HT-29 (cell line): ENCODE data around the gene HOXB9. TPM values are rescaled to one million over a fixed set of nuclear protein-coding genes. Genes with fewer than 3 reads are reported as not detected.
A peak's percentile ranks its signal among the peaks of the same experiment; 100 is the strongest.

Experiments
- DNase-seq: peaks from one replicate; pipeline ENCODE4 v3.0.0-alpha.2; 2015; ENCODE audit warnings: low spot score
- total RNA-seq: library from RNA; depleted of rRNA; stranded (reverse); fragments of >200 nt; shearing (Covaris generic); gene quantifications from 2 replicates; pipeline ENCODE4 v1.2.3, GENCODE V29; 2014

The HOXB9 gene
- total RNA-seq, 1 experiment from 2014 or later, result 188 TPM

DNA sequence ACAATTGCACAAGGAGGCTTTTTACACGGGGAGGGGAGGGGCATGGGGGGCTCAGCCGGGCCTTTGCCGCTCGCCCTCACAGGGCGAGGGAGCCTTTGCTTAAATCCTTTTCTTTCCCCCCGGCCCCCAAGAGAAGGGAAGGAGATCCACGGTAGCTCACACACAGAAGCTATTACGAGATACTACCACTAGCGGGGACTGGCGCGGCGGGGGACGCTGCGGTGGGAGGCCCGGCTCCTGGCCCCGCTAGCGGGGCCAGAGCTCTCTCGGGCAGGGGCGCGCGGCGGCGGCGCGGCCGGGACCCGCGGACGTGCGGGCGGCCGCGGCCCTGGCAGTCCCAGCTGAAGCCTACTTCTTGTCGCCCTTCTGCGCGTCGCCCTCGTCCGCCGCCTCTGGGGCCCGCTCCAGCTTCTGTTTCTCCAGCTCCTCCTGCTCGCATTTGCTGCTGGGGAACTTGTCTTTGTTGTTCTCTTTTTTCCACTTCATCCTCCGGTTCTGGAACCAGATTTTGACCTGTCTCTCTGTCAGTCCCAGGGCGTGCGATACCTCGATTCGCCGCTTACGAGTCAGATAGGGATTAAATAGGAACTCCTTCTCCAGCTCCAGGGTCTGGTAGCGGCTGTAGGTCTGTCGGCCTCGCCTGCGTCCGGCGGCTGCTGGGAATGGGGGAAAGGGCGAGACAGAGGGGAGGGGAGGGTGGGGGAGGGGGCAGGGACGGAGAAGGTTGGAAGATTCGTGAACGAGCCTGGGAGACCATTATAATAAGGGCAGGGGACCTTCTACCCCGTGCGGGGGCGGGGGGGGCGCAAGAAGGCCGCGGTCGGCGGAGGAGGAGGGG, 13.1 kb downstream of the HOXB9 start:
- peak; percentile 78 for DNase-seq

DNA sequence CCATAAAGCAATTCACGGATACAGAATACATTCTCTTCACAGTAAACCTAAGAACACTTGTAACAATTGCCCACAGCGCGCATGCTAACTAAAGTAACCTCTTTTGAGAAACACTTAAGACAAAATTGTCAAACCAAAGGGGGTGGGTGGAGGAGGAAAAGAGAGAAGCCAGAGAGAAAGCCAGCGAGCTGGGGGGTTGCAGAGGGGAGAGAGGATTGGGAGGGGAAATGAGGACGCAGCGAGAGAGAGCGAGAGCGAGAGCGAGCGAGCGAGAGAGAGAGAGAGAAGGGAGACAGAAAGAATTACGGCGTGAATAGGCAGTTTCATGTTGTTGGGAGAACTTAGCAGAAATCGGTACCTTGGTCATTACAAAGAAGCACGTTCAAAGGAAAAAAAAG, 13.7 kb downstream of the HOXB9 start:
- DNase-seq, result no peak

DNA sequence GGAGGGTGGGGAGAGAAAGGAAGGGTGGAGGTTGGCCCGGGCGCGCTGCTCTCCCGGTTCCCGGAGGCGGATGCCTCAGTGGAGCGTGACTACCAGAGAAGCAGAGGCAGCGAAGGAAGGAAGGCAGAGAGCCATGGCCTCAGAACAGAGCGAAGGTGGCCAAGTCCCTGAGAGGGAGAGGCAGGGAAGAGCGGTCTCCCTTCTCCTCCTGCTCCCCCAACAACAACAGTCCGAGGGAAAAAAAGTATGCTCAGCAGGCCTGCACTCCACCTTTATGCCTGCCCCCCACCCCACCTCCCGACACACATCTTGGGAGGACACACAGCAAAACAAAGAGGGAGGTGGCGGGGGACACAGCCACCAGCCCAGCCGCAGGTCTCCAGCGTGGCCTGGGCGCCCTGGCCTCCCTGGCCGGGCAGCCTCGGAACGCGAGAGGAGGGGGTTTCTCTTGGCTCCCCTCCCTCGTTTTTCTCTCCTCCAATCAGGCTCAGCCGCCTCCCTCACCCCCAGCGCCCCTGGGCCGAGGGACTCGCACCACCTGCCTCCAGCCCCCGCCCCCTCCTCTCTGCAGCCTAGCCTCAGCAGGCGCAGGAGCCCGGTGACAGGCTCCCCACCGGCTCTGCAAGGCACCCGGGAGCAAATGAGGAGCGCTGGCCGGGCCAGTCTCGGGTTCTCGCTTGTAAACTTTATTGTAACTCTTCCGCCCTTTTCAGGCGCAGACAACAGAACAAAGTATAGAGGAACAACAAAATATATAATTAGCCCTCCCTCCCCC, 14.3 kb downstream of the HOXB9 start:
- DNase-seq, result peak; percentile 71

DNA sequence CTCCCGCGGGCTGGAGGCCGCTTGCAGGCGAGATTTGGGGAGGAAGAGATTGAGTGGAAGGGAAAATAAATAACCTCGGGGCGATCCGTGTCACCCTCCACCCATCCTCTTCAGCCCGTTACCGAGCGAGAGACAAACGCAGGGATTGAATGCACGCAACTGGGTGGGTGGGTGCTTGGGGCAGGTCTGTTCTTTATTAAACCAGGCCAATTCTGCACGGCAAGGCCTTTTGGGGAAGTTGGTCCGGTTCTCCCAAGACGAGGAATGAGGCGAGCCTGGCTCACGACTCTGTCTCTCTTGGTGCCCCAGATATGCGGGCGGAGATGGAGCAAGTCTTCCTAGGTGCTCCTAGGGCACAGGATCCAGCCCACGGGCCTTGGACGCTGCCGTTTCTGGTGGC, 14.9 kb downstream of the HOXB9 start:
- DNase-seq, result peak; percentile 65

DNA sequence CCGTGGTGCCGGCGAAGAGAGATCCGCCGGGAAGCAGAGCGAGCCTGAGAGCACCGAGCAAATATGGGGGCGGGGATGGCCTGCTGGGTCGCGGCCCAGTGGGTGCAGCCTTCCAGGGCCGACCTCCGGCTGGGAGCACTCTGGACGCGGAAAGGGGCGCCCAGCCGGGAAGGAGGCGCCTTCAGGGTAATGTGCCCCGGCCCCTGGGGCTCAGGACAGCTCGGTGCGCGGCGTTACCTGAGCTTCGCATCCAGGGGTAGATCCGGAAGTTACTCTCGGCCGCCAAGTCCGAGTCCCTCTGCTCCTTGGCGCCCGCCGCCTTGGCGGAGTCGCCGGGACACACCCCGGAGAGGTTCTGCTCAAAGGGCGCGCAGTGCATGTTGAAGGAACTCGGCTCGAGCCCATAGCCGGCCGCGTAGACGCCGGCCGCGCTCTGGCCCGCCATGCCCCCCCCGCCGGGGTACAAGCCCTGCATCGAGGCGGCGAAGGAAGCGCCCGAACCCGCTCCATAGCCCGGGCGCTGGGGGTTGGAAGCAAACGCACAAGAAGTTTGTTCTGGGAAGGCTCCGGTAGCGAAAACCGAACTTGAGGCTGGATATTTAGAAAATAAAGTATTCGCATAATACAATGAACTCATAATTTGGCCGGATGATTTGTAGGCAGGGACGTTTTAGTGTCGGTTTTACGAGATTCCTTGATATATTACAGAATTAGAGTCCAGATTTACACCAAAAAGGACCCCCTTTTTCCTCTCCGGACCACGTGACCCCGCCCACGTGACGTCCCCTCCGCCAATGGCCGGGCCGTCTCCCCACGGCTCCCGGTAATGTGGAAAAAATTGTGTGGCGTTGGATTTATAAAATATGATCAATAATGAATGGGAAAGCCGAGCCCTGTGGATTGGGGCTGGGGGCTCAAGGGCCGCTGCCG, 15.6 kb downstream of the HOXB9 start, which contains the start of gene HOXB7:
TSS of gene HOXB7 (minus strand) at position 736 of the 930 bp plus-strand sequence. CDS start at position 637, 99 bp downstream.
- peak; percentile 74 for DNase-seq

DNA sequence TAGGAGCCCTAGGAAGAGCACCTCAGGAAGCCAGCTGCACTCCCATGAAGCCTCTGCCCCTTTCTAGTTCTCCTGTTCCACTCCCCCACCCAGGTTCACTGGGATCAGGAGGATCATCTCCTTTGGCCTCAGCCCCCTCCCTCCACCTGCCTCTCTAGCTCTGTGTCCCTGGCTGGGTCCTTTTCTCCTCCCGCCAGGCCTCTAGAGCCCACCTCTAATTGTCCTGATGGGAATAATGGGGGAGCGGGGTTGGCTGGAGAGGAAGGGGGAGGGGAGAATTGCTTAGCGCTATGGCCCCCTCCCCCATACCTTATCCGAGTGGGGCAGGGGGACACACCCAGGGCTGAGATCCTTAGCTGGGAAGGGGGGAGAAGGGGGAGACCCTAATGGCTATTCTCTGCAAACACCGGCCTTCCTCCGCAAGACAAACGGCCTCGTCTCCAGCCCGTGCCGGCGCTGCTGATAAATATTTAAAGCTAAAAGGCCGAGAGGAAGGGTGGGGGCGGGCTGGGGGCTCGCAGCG, 16.3 kb downstream of the HOXB9 start:
- DNase-seq, result peak; percentile 73

DNA sequence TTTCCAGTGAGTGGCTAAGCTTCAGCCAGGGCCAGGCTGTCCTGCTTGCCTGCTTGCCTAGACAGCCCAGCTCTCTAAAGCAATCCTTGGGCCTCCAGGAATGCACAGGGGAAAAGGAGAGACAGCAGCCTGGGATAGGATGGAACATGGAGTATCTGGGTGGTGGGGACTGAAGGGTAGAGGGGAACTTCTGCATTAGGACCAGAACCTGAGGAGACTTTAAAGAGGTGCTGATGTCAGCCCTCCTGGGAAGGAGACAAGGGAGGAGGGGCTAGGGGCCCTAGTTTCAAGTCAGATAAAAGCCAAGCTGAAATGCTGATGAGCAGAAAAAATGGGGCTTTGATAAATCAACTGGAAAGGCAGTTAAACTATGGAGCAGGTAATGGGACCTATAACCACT, 17.1 kb downstream of the HOXB9 start:
- peak; percentile 72 for DNase-seq

DNA sequence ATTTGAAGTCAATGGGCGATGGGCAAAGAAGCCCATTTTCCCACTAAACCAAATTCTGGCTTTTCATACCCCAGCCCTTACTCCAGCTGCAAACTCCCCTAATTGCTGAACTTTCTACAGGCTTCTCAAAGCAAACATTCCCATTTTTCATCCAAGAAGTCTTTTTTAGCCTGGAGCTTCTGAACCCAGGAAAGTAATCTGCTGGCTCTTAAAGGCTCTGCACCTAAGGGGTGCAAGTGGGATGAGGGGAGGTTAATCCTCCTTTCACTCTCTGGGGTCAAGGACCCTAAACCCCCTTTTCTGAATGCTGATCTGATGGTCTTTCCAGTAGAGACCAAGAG, 17.7 kb downstream of the HOXB9 start:
- DNase-seq, result peak; percentile 70

DNA sequence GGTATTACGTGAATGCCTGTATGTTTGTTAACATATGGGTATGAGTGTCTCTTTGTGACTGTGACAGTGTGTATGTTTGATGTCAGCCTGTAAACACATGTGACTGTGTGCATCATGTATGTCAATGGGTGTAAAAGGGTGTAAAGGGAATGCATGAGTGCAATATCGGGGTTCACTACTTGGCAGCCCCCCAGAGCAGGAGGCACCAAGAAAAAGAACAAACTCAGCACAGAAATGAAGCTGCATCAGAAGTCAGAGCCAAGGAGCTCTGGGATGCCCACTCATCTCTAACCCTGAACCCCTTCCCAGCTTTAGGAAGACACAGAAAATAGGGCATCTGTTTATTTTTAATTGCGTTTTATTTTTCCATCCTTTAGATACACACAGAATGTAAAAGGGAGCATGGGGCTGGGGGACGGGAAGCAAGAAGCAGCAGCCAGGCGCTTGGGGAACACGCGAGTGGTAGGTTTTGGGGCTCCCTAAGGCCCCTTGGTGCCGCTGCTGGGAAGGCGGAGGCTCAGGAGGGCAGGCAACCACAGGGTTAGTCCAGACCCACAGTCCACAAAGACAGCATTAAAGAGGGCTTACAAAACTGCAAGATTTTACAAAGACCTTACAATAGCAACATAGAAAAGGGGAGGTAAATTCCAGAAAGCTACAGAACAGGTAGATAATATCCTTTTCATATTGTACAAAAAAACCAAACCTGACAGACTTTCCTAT, 19.1 kb downstream of the HOXB9 start:
- peak; percentile 74 for DNase-seq

DNA sequence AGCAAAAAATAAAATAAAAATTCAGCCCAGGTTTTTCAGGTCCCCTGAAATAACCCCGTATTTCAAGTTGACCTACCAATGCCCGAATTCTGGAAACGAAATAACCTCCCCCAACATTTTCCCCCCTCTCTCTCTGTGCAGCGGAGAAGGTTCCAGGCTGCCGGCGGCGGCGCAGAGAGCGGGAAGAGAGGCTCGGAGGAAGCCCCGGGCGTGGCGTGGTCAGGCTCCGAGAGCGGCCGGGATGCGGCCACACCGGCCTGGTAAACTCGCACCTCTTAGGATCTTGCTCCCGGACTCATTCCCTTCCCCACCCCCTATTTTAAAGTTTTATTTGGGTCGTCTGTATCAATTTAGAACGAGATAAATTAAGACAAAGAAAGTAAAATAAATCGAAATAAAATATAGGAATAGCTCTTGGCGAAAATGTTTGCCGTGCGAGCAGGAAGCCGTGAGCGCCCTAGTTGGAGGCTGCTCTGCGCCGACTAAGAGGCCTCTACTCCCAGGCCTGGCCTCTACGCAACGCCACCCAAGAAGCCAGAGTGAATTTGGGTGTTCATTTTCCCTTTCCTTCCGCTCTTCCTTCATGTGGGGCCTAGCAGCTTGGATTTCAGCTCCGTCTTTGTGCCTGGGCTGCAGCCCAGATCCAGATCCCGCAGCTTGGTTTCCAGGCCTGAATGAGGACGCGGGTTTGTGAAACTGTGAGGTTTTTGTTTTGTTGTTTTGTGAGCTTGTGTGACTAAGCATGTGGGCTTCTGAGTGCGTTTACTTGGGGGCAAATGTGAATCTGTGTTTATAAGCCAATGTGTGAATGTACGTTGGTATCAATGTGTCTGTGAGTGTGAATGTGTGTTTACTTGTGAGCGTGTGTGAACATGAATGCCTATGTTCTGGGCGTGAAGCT, 19.9 kb downstream of the HOXB9 start:
- peak; percentile 75 for DNase-seq

DNA sequence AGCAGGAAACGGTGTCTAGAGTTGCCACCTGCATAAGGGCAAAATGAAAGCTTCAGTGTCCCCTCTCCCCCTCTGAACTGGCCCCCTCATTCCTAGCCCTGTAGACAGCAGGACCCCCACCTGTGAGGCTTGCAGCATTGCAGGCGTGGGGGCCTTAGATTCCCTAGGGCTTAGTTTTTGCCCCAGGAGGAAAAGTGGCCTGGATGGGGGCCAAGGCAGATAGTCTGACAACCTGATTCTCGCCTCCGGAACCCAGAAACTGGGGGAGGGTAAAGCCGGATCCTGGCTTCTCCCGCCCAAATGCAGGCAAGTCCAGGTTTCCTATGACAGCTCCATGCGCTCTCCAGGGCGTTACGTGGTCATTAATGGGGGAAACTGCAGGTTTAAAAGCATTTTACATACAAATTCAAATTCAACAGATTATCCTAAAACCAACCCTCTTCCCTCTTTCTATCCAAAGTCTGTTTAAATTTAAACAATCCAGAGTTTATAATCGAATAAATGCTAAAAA, 20.7 kb downstream of the HOXB9 start:
- DNase-seq, result peak; percentile 74

DNA sequence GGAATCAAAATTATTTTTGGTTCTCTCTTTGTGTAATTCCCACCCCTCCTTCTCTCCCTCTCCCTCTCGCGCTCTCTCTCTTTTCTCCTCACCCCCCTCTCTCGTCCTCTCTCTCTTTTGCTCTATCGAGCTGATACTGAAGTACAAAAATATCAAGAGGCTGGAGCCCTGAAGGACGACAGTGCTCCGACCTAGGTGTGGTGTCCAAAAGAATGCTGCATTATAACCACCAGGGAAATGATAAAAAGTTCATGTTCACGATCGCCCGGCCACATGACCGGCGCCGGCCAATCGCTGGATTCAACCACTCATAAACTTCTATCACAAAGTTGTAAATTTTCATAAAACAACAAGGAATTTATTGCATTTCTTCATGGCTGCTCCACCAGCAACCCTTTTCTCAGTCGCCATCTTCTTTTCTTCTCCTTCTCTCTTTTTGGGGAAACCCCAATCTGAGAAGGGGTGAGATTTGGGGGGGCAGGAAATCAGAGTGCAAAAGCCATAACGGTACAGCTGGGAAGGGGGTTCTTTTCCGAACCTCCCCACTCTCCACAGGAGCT, 21.3 kb downstream of the HOXB9 start, which contains the start of gene HOXB6:
TSS of gene HOXB6 (minus strand) at position 217 of the 560 bp plus-strand sequence. CDS start 6,836 bp downstream, outside the sequence.
- peak; percentile 88 for DNase-seq

DNA sequence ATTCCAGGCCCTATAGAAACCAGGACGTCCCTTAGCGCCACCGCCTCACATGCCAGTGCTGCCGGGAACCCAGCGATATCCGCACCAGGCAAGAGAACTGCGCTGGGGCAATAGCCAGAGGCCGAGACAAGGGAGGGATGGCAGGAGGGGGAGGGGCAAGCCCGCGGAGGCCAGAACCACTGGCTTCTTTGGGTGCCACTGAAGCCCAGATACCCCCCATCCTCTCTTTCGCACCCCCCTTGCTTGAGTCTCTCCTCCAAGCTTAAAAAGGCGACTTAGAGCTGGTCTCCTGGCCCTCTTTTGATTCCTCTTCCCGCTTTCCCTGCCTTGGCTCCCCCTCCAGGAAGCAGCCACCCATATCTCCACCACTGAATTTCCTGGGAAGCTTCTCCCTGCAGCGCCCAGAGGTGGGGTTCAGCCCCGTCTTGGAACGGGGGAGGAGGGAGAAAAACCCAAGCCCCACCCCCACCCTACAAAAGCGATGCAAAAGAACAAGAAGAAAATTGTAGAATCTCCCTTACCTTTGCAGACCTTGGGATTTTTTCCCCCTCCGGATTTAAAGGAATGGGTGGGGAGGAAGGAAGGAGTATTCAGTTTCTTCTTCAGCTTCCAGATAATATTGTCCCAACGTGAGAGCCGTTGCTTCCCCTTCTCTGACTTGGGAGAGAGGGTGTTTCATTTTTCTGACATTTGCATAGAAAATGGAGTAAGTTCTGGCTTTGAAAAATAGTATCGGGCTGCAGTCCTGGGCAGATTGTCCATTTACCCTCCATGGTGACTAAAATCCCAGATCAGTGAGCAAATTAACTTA, 22.0 kb downstream of the HOXB9 start:
- peak; percentile 76 for DNase-seq

DNA sequence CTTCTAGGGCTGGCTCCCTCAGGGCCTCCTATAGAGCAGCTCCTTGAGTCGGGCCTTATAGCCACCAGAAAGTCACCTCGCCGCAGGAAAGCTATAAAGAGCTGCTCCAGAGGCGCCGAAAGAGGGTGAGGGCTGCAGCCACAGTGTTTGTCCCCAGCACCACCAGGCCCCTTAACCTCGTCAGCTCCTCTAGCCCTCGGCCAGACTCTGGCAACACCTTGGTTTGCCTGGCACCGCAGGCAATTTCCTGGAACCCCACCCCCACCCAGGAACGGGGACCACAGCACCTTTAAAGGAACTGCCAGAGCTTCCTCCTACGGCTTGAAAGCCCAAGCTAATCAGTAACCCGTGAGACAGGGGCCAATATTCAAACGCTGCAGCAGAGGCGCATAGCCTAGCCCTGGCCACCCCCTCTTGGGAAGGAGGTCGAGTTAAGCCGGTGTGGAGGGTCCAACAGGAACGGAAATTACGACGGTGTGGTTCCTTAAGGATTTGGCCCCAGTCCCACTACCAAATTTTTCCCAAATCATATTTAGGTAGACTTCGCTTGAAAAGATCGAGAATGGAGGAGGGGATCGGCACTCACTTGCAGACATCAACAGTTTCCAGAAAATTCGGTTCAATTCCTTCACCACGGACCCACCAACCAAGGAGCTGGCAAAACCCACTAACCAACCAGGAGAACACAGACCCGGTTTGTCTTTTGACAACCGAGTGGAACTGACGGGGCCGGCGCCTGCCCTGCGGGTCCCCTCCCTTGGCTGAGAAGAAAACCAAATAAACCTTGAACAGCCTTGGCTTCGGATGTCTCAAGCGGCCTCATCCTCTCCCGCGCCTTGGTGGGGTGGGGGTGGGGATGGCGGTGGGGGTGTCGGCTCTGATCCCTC, 24.4 kb downstream of the HOXB9 start:
- peak; percentile 74 for DNase-seq

DNA sequence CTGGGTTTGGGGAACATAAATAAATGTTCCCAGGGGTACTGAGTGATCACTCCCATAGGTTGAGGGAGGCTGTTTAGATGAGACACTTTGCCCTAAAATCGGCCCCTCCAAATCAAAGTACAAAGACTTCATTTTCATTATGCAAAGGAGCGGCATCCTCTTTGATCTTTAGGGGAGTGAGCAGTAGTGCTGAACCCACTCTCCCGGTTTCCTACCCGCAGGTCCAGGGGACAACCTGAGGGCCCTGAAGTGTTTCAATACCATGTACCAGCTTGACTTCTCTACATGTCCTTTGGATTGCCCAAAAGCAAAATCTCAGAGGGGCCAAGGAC, 25.0 kb downstream of the HOXB9 start:
- peak; percentile 73 for DNase-seq

DNA sequence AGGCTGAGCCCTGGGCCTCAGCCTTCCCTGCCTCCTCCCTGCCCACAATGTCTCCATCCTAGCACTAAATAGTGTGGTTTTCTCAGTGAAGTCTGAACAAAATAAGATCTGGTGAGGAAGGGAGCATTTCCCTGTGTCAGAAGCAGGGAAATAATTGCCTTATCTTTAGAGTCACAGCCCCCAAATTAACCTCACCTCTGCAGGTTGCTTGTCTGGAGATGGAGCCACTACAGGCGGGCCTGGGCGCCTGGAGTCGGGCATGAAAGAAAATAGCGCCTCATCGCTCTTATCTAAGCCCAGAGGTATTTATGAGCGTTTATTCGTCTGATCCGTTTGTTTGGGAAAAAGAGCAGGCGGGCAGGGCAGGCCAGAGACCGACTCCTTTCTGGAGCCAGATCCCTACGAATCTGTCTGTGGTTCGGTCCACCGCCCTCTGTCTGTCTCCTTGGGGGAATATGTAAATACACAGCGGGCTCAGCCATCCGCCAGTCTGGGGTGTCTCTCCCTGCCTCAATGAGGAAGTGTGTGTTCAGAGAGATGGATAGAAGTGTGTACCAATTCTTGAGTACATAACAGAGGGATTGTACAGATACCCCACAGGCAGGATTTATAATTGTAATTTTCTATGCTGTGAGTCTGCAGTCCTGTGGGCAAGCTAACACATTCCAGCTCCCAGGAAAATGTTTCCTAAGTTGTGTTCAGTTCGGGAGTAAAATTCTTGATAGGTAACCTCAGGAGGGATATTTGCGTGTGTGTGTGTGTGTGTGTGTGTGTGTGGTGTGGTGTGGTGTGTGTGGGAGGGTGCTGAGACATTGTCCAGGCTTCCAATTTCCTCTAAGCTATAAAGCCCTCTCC, 25.7 kb downstream of the HOXB9 start:
- peak; percentile 68 for DNase-seq
